ENCODE results near the gene EFNB2.

EFNB2 gene

GRCh38 chr13:106550570-106551135, 15.2 kb upstream of the EFNB2 start:
- DNase-seq: no peak

GRCh38 chr13:106548064-106548696, 12.7 kb upstream of the EFNB2 start:
- no peak for DNase-seq

GRCh38 chr13:106541826-106542225, 6.4 kb upstream of the EFNB2 start:
- no peak for DNase-seq

- no peak for DNase-seq
Observed at GRCh38 chr13:106540613-106541012, 5.2 kb upstream of the EFNB2 start.

GRCh38 chr13:106537521-106537920, 2.1 kb upstream of the EFNB2 start:
- DNase-seq: no peak

GRCh38 chr13:106536244-106537034, 977 bp upstream of the EFNB2 start:
- DNase-seq: peak; percentile 95

GRCh38 chr13:106534639-106535551, 567 bp downstream of the EFNB2 start:
- DNase-seq: peak; percentile 15

- peak; percentile 19 for DNase-seq
Observed at GRCh38 chr13:106533943-106534638, 1.4 kb downstream of the EFNB2 start.

- DNase-seq: peak; percentile 8
Observed at GRCh38 chr13:106533101-106533942, 2.1 kb downstream of the EFNB2 start.

- no peak for DNase-seq
Observed at GRCh38 chr13:106532111-106532929, 3.1 kb downstream of the EFNB2 start.

- DNase-seq: no peak
Observed at GRCh38 chr13:106530980-106531481, 4.4 kb downstream of the EFNB2 start.

GRCh38 chr13:106530171-106530851, 5.2 kb downstream of the EFNB2 start:
- DNase-seq: no peak

- DNase-seq: no peak
Observed at GRCh38 chr13:106529415-106530170, 5.9 kb downstream of the EFNB2 start.

GRCh38 chr13:106528718-106529414, 6.6 kb downstream of the EFNB2 start:
- no peak for DNase-seq

- no peak for DNase-seq
Observed at GRCh38 chr13:106527826-106528225, 7.6 kb downstream of the EFNB2 start.

- DNase-seq: no peak
Observed at GRCh38 chr13:106527445-106527801, 8.0 kb downstream of the EFNB2 start.

GRCh38 chr13:106526738-106527444, 8.6 kb downstream of the EFNB2 start:
- no peak for DNase-seq

GRCh38 chr13:106525865-106526264, 9.6 kb downstream of the EFNB2 start:
- DNase-seq: no peak
